Measurements from ENCODE around the gene NKAIN2.
"Not testable (repeated sequence)": the region's sequence is repeated elsewhere in the genome, so short reads cannot be mapped to it uniquely, and the experiment has no call there.

Gene NKAIN2

DNA sequence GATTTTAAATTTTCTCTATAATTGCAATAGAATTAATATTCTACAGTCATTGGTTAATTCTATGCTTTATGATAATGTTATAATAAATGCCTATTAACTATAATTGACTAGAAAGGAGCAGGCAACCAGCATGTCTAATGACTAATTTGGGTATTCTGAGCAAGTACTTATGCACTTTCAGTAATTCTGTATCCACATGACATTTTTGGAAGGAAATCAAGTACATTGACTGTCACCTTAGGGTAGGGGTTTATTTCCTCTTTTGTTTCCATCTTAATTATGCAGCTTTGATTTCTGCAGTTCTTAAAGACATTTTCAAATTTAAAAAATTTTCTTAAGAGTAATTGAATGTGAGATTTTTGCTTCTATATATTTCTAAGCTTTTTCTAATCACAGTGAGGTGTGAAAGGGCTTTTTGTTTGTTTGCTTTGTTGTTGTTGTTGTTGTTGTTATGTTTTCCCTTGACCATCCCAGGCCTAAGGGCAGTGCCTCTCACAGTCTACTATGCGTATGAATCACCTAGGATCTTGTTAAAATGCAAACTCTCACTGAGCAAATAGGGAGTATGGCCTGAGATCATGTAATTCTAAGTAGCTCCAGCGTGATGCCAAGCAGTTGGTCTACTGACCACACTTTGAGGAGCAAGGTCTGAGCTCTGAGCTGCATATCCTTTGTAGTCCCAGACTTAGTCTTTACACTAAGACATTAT is 691.4 kb downstream of the NKAIN2 start:
- DNase-seq (ENCODE audit: low read depth, low spot score): no peak

DNA sequence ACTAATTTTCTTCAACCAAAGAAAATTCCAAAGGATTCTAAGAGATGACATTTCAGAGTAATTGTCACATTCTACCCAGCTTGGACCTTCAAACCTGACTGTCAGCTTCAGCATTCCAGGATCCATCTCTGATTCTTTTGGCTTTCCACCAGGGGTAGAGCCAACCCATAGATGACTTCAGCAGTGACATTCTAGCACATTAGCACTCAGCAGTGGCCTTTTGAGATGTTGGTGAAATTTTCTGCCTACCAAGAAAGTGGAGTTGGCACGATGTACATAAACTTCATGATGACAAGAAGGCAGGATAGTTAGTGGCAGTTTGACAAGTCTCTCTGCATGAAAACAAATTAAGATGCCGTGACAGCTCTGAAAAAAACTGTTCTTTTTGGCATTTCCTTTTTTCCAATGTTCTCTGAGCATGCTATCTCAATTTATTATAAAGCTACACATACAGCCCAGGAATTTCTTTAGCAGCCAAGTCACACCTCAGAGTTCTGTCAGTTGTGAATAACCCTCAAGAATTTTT is 692.1 kb downstream of the NKAIN2 start:
- DNase-seq (ENCODE audit: low read depth, low spot score): no peak

DNA sequence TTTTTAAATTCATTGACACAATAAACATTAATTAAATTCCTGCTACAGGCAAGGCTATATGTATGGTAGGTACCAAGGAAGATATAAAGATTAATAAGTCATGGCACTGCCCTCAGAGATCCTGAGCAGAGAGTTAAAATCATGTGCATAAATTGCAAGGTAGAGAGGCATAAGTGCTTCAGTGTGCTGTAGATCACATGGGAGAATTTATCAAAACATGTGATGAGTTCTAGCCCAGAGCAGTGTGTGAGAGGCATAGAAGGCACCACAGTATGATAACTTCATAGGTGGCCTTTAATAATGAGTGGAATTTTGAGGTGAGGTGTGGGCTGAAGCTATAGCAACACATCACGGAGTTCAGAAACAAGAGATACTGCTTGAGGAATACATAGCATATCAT is 692.7 kb downstream of the NKAIN2 start:
- no peak for DNase-seq (ENCODE audit: low read depth, low spot score)

DNA sequence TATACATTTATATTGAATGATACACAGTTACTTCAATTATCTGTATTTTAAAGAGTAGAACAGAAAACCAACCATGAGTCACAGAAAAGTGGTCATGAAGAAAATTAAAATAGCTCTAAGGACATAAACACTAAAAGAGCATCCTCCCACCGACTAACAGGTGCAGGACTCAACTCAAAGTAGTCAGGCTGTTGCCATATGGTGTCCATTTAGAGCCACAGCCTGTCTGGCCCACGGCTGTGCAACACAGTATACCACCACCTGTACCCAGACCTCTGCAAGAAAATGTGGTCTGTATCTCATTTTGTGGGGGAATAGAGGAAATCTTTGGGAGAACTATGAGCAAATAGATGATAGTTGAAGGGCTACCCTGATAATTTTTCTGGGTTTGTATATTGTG is 708.8 kb downstream of the NKAIN2 start:
- no peak for DNase-seq (ENCODE audit: low read depth, low spot score)

DNA sequence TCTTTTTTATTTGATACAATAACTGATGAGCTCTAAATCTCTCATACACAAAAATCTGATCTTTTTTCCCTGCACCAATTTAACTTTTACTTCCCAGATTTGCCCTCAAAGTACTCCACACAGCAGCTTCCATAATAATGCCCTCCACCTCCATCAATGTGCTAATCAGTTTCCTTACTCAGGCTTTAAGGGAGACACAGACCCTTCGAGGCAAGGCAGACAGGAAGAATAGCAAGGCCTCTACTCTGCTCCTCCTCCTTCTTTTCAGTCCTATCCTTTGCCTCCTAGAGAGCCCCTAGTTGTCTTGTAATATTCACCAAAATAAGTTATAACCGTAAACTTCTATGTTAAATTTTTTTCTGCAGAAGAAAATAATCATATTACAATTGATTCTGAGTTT is 713.7 kb downstream of the NKAIN2 start:
- no peak for DNase-seq (ENCODE audit: low read depth, low spot score)

DNA sequence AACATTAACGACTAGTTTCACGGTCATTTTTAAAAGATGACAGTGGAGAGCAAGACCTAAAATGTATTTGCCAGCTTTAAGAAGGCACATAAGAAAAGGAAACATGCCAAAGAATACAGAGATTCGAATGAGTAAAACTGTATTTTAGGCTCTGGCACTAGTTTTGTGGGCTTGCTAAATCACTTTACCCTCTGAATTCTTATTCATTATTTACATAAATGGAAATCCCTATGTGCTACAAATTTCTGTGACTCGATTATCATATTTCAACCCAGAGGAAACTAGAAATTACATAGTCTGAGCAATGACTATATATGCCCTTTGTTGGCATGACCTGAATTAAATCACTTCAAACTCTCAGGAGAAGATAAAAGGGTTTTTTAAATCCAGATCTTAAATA is 716.8 kb downstream of the NKAIN2 start:
- no peak for DNase-seq (ENCODE audit: low read depth, low spot score)

DNA sequence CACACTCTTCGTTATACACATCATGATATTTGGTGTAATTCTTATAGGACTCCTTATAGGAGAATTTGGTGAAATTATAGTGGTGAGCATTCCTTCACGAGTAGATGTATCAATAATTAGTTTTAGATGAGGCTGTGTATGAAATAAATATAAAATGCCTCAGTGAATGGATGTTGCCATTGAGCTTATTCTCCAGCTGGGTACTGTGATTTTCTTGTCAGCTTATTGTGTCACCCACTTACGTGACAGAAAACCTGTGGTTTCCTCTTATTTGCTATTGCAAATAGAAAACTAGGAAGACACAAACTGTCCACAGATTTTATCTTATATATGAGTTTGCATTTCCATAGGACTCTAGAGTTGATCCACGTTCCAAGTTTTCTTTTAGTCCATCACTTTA is 718.7 kb downstream of the NKAIN2 start:
- no peak for DNase-seq (ENCODE audit: low read depth, low spot score)

DNA sequence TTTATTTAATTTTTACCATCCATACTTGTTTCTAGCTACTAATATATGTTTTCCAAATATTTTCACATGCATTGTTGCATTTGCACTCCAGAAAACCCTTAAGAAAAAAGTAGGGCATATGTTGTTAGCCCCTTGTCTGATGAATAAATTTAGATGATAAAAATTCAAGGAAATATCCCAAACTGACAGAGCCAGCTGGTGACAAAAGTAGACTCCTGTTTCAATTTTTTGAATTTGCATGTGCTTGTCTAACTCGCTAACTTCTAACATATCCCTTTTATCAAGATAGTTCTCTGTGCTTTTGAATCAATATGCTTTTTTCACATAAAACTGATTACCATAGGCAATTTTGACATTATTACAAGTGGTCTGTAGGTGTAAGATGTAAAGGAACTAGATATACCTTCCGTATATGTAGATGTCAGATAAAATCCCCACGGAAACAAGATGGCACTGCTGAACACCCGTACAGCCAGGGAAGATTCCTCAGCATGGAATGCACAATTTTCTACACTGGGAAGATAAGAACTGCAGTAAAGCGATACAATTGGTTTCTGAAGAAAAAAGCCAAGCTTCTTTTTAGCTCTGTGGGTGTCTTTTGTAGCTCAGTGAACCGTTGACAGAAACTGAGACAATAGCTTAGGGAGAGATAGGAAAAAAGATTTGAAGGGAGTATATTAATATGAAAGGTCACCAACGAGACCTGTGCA is 721.0 kb downstream of the NKAIN2 start:
- no peak for DNase-seq (ENCODE audit: low read depth, low spot score)

DNA sequence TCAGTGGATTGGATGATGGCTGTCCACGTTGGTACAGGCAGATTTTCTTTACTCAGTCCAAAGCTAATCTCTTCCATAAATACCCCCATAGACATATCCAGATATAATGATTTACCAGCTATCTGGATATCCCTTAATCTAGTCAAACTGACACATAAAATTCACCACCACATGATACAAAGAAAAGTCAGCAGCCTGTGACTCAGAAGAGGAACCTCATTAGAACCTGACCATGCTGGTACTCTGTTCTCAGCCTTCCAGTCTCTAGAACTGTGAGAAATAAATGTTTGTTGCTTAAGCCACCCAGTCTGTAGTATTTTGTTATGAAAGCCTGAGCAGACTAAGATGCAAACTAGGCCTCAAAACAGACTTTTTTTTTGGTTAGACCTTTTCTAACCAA is 727.3 kb downstream of the NKAIN2 start:
- no peak for DNase-seq (ENCODE audit: low read depth, low spot score)

DNA sequence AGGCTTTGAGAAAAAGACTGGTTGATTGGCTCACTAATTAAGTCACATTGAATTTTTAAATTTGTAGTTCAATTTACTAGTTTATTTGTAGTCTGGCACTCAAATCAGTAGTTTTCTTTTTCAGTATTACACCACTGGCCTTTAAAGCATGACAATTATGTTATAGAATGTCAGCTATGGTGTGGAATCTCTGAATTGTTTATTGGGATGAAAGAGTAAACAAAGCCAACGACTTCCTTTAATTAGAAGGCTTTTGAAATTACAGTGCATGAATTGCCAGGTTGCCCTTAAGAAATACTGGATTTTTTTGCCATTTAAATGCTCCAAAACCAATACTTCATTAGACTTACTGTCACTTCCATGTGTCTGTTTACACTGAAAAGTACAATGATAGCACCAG is 731.6 kb downstream of the NKAIN2 start:
- DNase-seq (ENCODE audit: low read depth, low spot score): no peak

DNA sequence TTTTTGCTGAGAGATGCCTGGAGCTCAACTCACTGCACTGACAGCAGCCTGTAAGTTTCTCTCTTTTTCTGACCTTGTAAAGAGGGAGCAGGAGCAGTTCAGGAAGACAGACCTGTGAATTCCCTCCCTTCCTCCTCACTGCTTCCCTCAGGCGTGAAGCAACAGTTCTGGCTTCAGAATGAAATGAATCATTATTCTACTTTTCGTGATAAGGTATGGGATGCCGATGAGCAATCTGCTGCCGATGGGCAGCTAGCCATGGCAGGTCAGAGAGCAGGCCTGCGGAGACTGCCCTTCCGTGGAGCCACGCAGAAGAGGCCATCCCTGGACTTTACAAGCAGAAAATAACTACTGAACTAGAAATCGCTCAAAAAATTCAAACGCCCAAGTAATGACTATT is 732.1 kb downstream of the NKAIN2 start:
- no peak for DNase-seq (ENCODE audit: low read depth, low spot score)

DNA sequence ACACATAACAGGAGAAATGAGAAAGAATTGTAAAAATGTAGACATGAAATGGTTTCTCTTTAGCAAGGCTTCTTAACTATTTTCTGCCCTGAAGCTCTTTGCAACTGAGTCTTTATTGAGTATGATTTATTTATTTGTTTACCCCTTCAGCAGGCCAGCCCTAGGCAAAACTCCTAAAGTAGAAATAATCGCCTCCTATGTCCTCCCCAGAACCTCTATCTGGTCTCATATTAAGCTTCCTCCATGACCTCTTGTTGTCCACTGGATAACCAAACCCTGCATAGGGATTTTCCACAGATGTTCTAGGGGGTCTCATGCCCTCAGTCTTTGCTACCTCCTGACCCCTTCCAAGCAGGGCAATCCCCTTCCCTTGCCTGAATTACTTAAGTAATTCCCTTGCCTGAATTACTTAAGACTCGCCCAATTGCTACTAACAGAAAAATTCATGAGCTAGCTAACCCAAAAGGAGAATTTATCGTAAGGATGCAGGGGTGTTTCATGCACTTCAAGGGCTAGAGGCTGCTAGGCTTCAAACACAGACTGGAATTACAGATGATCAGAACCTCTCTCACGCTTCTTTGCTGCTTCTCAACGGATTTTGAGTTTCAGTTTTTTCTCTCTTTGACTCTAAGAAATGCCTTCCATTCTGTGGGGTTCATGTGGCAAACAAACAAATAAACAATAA is 732.6 kb downstream of the NKAIN2 start:
- DNase-seq (ENCODE audit: low read depth, low spot score): no peak

DNA sequence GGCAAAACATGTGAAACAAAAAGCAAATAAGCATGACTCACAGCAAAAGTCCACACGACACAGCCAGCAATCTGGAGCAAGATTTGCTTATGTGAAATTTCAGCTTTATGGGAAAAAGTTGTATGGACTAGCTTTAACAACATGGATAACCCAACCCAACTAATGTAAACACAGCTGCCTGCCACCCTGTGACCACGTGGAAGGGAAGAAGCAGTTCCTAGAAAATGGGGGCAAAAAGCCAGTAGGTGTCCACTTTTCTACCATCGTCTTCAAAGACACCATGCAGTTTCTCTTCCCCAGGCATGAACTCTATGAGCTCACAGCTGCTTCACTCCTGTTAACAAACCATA is 733.2 kb downstream of the NKAIN2 start:
- DNase-seq (ENCODE audit: low read depth, low spot score): no peak

DNA sequence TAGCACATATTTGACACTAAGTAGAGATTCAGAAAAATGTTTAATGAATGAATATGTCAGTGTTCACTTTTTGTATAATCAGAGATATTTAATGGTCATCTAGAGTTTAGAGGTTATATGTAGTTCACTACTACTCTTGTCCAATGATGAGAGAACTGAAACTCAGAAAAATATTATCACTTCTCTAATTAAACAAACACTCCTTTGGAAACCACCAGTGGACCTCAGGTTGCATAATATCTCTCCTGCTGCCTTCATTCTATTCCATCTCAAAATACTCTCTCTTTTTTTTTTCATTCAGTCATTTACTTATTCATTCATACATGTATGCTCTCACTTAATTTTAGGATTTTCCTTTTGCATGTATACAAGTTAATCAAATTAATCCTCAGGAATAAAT is 735.4 kb downstream of the NKAIN2 start:
- no peak for DNase-seq (ENCODE audit: low read depth, low spot score)

DNA sequence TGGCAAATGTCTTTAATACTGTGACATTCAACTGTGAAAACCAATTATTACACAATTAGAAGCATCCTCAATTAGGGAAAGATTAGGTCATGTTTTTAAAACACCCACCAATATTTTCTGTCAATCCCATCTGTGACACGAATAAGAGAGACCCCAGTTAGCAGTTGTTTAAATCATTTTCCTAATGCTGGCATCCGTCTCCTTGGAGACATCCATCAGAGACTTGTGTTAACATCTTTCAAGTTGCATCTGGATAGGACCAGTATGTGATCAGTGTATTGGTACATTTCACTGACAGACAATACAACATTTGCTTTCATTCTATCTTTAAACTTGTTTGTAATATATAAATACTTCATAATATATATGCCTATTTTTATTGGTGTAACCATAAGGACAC is 737.9 kb downstream of the NKAIN2 start:
- DNase-seq (ENCODE audit: low read depth, low spot score): no peak

DNA sequence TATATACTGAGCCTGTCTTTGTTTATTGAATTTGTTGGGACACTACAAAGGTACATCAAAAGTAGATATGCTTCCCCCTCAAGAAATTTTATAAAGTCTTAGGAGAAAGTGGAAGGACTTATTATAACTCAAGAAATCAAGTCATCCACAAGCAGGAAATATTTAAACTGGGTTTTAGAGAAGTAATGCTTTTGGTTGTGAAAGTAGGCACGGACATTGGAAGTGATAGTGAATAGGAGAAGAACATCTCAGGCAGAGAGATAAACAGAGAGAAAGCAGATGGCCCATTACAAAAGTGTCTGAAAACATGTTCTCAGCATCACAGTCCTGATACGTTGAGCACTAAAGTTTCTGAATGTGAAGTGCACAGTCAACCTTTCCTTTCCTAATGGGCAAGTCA is 742.9 kb downstream of the NKAIN2 start:
- DNase-seq (ENCODE audit: low read depth, low spot score): no peak

DNA sequence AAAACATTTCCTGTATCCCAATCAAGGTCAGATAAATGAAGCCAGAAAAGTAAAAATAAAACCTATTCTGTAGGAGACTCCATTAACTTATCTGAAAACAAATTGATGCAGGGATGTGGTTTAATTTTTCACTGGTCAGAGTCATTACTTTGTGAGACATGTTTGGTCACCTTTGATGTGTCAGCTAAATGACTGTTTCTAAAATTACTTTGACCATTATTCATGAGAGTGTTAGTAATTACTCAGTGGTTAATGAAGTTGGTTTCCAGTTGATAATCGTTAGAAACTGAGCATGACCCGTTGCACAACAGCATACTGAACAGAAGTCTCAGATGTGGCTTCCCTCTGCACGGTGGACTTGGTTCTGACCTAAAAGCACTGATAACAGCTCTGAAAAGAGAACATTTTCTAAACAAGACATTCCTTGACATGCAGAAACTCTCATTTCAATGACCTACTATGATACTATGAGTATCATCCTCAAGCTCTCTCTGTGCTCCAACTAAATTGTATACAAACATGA is 748.1 kb downstream of the NKAIN2 start:
- no peak for DNase-seq (ENCODE audit: low read depth, low spot score)

DNA sequence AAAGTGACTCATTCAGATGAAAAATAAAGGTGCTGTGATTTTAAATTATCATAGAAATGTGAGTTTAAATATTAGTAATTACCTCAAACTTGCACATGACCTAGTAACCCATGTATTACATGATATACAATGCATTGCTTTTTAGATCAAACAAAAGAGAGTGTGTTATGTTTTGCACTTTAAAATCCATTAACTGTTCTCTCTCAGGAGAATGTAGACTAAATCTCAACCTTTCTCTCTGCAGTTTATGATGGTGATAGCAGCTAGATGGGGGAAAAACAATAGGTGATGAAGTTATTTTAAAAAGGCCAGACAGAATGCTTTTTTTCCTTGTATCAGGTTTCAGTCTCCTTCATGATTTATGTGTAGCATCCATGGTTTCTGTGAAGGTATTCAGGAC is 754.2 kb downstream of the NKAIN2 start:
- no peak for DNase-seq (ENCODE audit: low read depth, low spot score)

DNA sequence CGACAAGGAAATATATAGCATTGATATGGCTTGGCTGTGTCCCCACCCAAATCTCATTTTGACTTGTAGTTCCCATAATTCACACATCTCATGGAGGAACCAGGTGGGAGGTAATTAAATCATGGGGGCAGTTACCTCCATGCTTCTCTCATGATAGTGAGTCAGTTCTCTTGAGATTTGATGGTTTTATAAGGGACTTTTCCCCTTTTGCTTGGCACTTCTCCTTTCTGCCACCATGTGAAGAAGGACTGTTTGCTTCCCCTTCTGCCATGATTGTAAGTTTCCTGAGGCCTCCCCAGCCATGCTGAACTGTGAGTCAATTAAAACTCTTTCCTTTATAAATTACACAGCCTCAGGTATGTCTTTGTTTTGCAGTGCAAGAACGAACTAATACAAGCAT is 756.4 kb downstream of the NKAIN2 start:
- not testable (repeated sequence) for DNase-seq (ENCODE audit: low read depth, low spot score)

DNA sequence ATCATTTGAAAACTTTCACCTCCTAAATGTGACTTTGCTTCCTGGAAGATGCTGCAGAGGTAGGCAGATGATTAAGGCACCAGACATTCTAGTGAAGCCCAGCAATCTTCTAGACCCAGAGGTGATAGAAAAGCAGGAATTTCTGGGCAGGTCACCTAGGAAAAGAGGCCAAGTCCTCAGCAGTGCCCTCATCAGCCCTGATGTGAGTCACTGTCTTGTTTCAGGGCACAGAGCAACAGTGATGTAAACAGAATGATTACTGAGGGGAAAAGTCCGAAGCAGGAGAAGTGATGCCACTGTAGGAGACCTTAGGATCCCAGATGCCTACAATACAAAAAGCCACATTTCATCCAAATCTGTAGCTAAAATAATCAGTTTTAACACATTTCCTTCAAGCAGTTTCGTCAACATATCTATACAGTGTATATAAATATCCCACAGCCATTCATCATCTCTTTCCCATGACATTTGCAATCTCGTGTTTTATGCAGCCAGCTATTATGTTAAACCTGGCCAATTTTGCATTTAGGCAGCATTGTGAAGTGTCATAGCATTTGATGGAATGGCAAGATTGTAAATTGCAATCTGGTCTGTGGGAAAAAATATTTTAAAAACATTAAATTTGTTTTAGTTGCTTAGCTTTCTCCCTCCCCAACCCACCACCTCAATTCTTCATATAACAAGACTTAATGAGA is 757.4 kb downstream of the NKAIN2 start:
- no peak for DNase-seq (ENCODE audit: low read depth, low spot score)

DNA sequence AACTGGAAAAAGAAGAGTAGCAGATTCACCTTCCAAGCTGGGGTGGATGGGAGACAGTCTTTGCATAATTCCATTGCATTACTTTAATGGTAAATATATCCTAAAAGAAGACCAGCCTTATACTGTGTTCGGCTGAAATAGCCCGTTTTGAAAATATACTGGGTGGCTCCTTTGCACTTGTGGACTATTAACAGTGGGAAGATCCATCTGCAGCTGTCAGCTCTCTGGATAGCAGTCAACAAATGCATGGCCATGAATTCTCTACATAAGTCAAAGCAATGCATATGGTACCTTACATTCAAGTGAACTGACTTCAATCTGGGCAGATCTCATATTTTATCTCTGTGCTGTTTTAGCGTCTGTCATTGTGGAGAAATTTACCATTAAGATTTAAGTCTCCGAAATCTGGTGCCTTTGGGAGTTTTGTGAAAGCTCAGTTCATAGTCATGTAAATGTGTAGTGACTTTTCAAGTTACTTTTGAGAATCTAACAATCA is 758.0 kb downstream of the NKAIN2 start:
- DNase-seq (ENCODE audit: low read depth, low spot score): no peak

DNA sequence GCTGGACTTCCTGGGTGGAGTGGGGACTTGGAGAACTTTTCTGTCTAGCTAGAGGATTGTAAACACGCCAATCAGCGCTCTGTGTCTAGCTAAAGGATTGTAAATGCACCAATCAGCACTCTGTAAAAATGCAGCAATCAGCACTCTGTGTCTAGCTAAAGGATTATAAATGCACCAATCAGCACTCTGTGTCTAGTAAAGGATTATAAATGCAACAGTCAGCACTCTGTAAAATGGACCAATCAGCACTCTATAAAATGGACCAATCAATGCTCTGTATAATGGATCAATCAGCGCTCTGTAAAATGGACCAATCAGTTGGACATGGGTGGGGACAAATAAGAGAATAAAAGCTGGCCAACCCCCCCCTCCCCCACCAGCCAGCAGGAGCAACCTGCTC is 760.5 kb downstream of the NKAIN2 start:
- not testable (repeated sequence) for DNase-seq (ENCODE audit: low read depth, low spot score)

All from activated CD4-positive, CD25-positive, alpha-beta regulatory T cell treated with anti-CD3 and anti-CD28 coated beads, Interleukin-2, amount 50 U/mL, for 16 hours (primary cell).